A673 (cell line): ENCODE results near the gene TRIM72.

Experiments used
- EZH2 ChIP-seq: fragments of 200-600 bp; sonication (generic); IDR thresholded peaks from 2 replicates; pipeline ENCODE4 v1.6.1; 2017; ENCODE audit warnings: borderline replicate concordance, low read depth, mild to moderate bottlenecking, mixed read lengths, antibody characterized with exemption, low read length; ENCODE audit not compliant: poor library complexity, severe bottlenecking
- TF ChIP-seq, protein P1 (sequence below): fragments of 300-800, 200-600 bp; sonication (generic); conservative IDR thresholded peaks from 2 replicates; pipeline ENCODE4 v1.5.1; 2017; ENCODE audit warnings: low read depth, mild to moderate bottlenecking, antibody characterized with exemption, low read length, moderate library complexity, mixed read lengths

DNA sequence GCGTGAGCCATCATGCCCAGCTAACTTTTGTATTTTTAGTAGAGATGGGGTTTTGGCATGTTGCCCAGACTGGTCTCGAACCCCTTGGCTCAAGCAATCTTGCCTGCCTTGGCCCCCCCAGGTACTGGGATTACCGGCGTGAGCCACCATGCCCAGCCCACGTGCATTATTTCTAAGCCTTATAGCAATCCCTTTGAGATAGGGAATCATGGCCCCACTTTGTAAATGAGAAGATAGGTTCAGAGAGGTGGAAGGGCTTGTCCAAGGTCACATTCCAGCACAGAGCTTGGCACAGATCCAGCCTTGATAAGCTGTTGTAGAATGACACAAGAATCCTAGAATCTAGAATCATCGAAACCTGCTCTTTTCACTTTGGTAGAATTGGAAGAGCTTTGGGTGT lies 7.1 kb upstream of the TRIM72 start:
- TF ChIP-seq, protein P1, sequence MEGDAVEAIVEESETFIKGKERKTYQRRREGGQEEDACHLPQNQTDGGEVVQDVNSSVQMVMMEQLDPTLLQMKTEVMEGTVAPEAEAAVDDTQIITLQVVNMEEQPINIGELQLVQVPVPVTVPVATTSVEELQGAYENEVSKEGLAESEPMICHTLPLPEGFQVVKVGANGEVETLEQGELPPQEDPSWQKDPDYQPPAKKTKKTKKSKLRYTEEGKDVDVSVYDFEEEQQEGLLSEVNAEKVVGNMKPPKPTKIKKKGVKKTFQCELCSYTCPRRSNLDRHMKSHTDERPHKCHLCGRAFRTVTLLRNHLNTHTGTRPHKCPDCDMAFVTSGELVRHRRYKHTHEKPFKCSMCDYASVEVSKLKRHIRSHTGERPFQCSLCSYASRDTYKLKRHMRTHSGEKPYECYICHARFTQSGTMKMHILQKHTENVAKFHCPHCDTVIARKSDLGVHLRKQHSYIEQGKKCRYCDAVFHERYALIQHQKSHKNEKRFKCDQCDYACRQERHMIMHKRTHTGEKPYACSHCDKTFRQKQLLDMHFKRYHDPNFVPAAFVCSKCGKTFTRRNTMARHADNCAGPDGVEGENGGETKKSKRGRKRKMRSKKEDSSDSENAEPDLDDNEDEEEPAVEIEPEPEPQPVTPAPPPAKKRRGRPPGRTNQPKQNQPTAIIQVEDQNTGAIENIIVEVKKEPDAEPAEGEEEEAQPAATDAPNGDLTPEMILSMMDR, result no peak
- no peak for TF ChIP-seq EZH2
